ENCODE results near the gene CCDC107. TPM values are rescaled to one million over a fixed set of nuclear protein-coding genes. Genes with fewer than 3 reads are reported as not detected.

The CCDC107 gene
- total RNA-seq, 4 donors from 2014 or later: 5.0 to 13.2 (median 9.6) TPM

DNA sequence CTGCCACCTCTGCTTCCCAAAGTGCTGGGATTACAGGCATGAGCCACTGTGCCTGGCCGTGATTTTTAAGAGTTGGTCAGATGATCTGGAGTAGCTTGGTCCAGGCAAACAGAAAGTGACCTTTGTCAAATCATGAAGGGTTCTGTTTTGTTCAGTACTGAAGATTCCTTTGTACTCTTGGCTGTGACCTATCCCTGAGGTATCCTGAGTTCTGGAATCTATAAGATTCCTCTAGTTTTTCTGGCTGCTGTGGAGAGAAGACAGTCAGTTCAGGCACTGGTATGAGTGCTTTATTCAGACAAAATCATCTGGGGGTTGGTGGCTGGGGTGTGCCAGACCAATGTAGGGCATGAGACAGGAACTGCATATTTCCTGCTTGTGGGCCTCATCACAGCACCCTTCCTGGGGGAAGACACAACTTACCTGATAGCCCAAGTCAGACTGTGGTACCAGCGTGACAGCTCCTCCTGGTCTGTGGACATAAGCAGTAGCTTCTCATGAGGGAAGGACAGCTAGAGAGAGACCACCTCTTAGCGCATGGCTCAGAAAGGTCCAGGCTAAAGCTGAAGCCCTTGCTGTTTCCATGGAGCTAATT is 3.8 kb downstream of the CCDC107 start:
- Histone ChIP-seq H3K36me3 (peaks cover 4% of the 10 kb centered on the region), H3K27ac (peak overlapping the region; percentile 98), H3K9me3 (no peaks in the 10 kb centered on the region), H3K27me3 (no peaks in the 10 kb centered on the region), H3K4me1 (peaks cover 55% of the 10 kb centered on the region), H3K4me3 (no peak overlapping the region)
- 67% methylated on average over 3 of the region's 3 CpGs for WGBS
- TF ChIP-seq POLR2AphosphoS5 (IDR thresholded peaks at IDR 0.05) (no peak), EP300 (IDR thresholded peaks at IDR 0.05) (no peak), POLR2A (IDR thresholded peaks at IDR 0.05) (no peak)
- TF ChIP-seq, protein P1, sequence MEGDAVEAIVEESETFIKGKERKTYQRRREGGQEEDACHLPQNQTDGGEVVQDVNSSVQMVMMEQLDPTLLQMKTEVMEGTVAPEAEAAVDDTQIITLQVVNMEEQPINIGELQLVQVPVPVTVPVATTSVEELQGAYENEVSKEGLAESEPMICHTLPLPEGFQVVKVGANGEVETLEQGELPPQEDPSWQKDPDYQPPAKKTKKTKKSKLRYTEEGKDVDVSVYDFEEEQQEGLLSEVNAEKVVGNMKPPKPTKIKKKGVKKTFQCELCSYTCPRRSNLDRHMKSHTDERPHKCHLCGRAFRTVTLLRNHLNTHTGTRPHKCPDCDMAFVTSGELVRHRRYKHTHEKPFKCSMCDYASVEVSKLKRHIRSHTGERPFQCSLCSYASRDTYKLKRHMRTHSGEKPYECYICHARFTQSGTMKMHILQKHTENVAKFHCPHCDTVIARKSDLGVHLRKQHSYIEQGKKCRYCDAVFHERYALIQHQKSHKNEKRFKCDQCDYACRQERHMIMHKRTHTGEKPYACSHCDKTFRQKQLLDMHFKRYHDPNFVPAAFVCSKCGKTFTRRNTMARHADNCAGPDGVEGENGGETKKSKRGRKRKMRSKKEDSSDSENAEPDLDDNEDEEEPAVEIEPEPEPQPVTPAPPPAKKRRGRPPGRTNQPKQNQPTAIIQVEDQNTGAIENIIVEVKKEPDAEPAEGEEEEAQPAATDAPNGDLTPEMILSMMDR (IDR thresholded peaks at IDR 0.05): no peak
- DNase-seq (ENCODE audit: low spot score in 2 of 2): no peak

GRCh38 chr9:35662437-35662836 is 4.3 kb downstream of the CCDC107 start:
- peaks cover 49% of the 10 kb centered on the region for H3K4me1 ChIP-seq

GRCh38 chr9:35664531-35665470 is 6.7 kb downstream of the CCDC107 start, which contains the start of gene ARHGEF39:
Gene ARHGEF39 (minus strand): TSS chr9:35665195. CDS start chr9:35665169, 26 bp downstream.
- peak in 1 of 2 donors; percentile 84 for DNase-seq (ENCODE audit: low spot score in 2 of 2)
- Histone ChIP-seq H3K4me1 (peaks cover 35% of the 10 kb centered on the region), H3K27me3 (no peaks in the 10 kb centered on the region), H3K9me3 (no peaks in the 10 kb centered on the region), H3K27ac (peak within 1 kb of the TSS; percentile 32), H3K4me3 (peak within 1 kb of the TSS; percentile 58), H3K36me3 (peaks cover 4% of the 10 kb centered on the region)
- WGBS: 16% methylated on average over 18 of the region's 58 CpGs
- TF ChIP-seq POLR2A (IDR thresholded peaks at IDR 0.05) (no peak), EP300 (IDR thresholded peaks at IDR 0.05) (no peak), POLR2AphosphoS5 (IDR thresholded peaks at IDR 0.05) (no peak)
- TF ChIP-seq, protein P1 (IDR thresholded peaks at IDR 0.05): no peak

More at GRCh38 chr9:35662437-35662836, 4.3 kb downstream of the CCDC107 start:
- DNase-seq (ENCODE audit: low spot score in 2 of 2): no peak
- H3K36me3 ChIP-seq: peaks cover 4% of the 10 kb centered on the region
- 86% methylated on average over 7 of the region's 7 CpGs for WGBS
- peak overlapping the region; percentile 98 for H3K27ac ChIP-seq
- no peak overlapping the region for H3K4me3 ChIP-seq
- no peaks in the 10 kb centered on the region for H3K9me3 ChIP-seq
- no peak for TF ChIP-seq POLR2A (IDR thresholded peaks at IDR 0.05)
- TF ChIP-seq EP300 (IDR thresholded peaks at IDR 0.05): no peak
- TF ChIP-seq POLR2AphosphoS5 (IDR thresholded peaks at IDR 0.05): no peak
- H3K27me3 ChIP-seq: no peaks in the 10 kb centered on the region

DNA sequence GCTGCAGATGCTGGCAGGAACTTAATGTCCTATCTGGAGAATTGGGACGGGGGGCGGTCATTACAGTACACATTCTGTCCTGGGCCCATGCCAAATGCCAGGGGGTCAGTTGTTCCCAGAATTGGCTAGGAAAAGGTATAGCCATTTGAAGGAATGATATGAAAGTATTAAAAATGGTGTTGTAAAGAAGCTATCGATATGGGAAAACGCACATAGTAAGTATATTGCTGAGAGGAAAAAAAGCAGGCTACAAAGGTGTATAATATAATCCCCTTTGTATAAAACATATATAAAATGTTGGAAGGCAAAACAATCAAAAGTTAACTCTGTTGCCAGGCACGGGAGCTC is 7.4 kb downstream of the CCDC107 start:
- H3K36me3 ChIP-seq: peaks cover 4% of the 10 kb centered on the region
- TF ChIP-seq POLR2A (IDR thresholded peaks at IDR 0.05) (no peak), POLR2AphosphoS5 (IDR thresholded peaks at IDR 0.05) (no peak)
- TF ChIP-seq, protein P1 (IDR thresholded peaks at IDR 0.05): no peak
- H3K4me1 ChIP-seq: peaks cover 28% of the 10 kb centered on the region
- H3K4me3 ChIP-seq: peak overlapping the region; percentile 58
- H3K27ac ChIP-seq: no peak overlapping the region
- no peak for DNase-seq (ENCODE audit: low spot score in 2 of 2)
- H3K27me3 ChIP-seq: no peaks in the 10 kb centered on the region
- WGBS: 12% methylated on average over 5 of the region's 5 CpGs
- H3K9me3 ChIP-seq: no peaks in the 10 kb centered on the region

- no peak for TF ChIP-seq EP300 (IDR thresholded peaks at IDR 0.05)
- no peaks in the 10 kb centered on the region for H3K36me3 ChIP-seq
Measured at GRCh38 chr9:35666045-35666444, 8.0 kb downstream of the CCDC107 start.

DNA sequence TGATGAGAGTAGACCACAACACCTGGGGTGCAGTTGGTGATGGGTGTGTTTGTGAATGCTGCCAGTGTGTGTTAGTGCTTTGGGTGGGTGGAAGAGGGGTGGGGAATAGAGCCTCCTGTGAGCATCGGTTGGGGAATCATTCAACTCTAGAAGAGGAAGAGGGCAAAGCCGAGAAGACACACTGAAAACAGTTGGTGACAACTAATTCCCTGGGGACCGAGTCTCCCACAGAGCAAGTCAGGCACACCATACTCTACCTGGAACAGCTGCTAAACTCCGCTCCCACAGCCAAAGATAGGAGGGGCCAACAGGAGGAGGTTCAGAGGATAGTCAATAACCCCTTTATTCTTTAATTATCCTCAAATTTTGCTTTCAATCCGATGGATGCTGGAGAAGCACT is 8.5 kb downstream of the CCDC107 start:
- Histone ChIP-seq H3K4me1 (peaks cover 18% of the 10 kb centered on the region), H3K27ac (no peak overlapping the region), H3K36me3 (no peaks in the 10 kb centered on the region), H3K27me3 (no peaks in the 10 kb centered on the region), H3K9me3 (no peaks in the 10 kb centered on the region), H3K4me3 (no peak overlapping the region)
- no peak for DNase-seq (ENCODE audit: low spot score in 2 of 2)
- TF ChIP-seq, protein P1 (IDR thresholded peaks at IDR 0.05): no peak
- TF ChIP-seq POLR2A (IDR thresholded peaks at IDR 0.05) (no peak), EP300 (IDR thresholded peaks at IDR 0.05) (no peak), POLR2AphosphoS5 (IDR thresholded peaks at IDR 0.05) (no peak)
- WGBS: 91% methylated on average over 5 of the region's 5 CpGs

More at GRCh38 chr9:35666045-35666444, 8.0 kb downstream of the CCDC107 start:
- H3K27me3 ChIP-seq: no peaks in the 10 kb centered on the region
- peaks cover 22% of the 10 kb centered on the region for H3K4me1 ChIP-seq
- WGBS: 76% methylated on average over 1 of the region's 1 CpG
- no peak overlapping the region for H3K27ac ChIP-seq
- no peaks in the 10 kb centered on the region for H3K9me3 ChIP-seq
- no peak for DNase-seq (ENCODE audit: low spot score in 2 of 2)
- H3K4me3 ChIP-seq: no peak overlapping the region

Measured in suprapubic skin (tissue), 4 donors.